ENCODE data around the gene TNIK. TPM values are rescaled to one million over a fixed set of nuclear protein-coding genes. Genes with fewer than 3 reads are reported as not detected.

TNIK gene
- total RNA-seq, 2 donors from 2014 or later: 32.2 to 43.2 TPM

GRCh38 chr3:171101982-171102641, 358.1 kb downstream of the TNIK start:
- Mint-ChIP-seq H3K4me3 (no peak overlapping the region), H3K27ac (no peak overlapping the region), H3K4me1 (ENCODE audit: low read depth) (no peaks in the 10 kb centered on the region), H3K9me3 (no peaks in the 10 kb centered on the region), H3K36me3 (ENCODE audit: insufficient read depth in 2 of 2) (peaks cover 10 to 18% of the 10 kb centered on the region in 2 donors), H3K27me3 (ENCODE audit: low read depth) (no peaks in the 10 kb centered on the region)
- ATAC-seq (replicated peaks in 1 of 2) (no peak), DNase-seq (no peak)

GRCh38 chr3:171099911-171100310, 360.3 kb downstream of the TNIK start:
- Mint-ChIP-seq H3K27ac (no peak overlapping the region), H3K4me1 (ENCODE audit: low read depth) (no peaks in the 10 kb centered on the region), H3K36me3 (ENCODE audit: insufficient read depth in 2 of 2) (peaks cover 10 to 17% of the 10 kb centered on the region in 2 donors), H3K27me3 (ENCODE audit: low read depth) (no peaks in the 10 kb centered on the region), H3K9me3 (no peaks in the 10 kb centered on the region), H3K4me3 (no peak overlapping the region)
- no peak for DNase-seq
- ATAC-seq (replicated peaks in 1 of 2): no peak

- H3K9me3 Mint-ChIP-seq: no peaks in the 10 kb centered on the region
- H3K36me3 Mint-ChIP-seq (ENCODE audit: insufficient read depth in 2 of 2): peaks cover 7 to 8% of the 10 kb centered on the region in 2 donors
- DNase-seq (no peak), ATAC-seq (replicated peaks in 1 of 2) (no peak)
- peak overlapping the region; percentile 41 for H3K27ac Mint-ChIP-seq
- no peaks in the 10 kb centered on the region for H3K27me3 Mint-ChIP-seq (ENCODE audit: low read depth)
- no peaks in the 10 kb centered on the region for H3K4me1 Mint-ChIP-seq (ENCODE audit: low read depth)
- H3K4me3 Mint-ChIP-seq: no peak overlapping the region
Observed at GRCh38 chr3:171095063-171095462, 365.1 kb downstream of the TNIK start.

DNA sequence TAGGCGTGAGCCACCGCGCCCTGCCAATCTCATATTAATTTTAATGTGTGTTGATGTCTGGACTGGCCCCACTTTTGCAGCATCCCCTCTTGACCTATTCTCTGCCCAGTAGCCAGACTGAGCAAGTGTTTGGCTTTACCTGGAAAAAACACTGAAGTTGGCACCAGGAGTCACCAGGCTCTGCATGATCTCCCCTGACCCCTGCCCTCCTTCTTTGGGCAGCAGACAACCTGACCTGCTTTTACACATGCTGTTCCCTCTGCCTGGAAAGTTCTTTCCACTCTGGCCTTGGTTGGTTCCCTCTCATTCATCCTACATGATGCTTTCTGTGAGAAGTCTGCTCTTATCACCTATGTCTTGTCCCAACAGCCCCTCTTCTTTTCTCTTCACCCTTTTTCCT, 365.8 kb downstream of the TNIK start:
- no peaks in the 10 kb centered on the region for H3K4me1 Mint-ChIP-seq (ENCODE audit: low read depth)
- no peaks in the 10 kb centered on the region for H3K9me3 Mint-ChIP-seq
- H3K27me3 Mint-ChIP-seq (ENCODE audit: low read depth): no peaks in the 10 kb centered on the region
- H3K36me3 Mint-ChIP-seq (ENCODE audit: insufficient read depth in 2 of 2): peaks cover 6 to 7% of the 10 kb centered on the region in 2 donors
- H3K27ac Mint-ChIP-seq: peak overlapping the region; percentile 41
- H3K4me3 Mint-ChIP-seq: no peak overlapping the region
- DNase-seq (no peak), ATAC-seq (replicated peaks in 1 of 2) (no peak)

GRCh38 chr3:171093462-171093861, 366.7 kb downstream of the TNIK start:
- Mint-ChIP-seq H3K27me3 (ENCODE audit: low read depth) (no peaks in the 10 kb centered on the region), H3K36me3 (ENCODE audit: insufficient read depth in 2 of 2) (peaks cover 2 to 5% of the 10 kb centered on the region in 2 donors)

DNA sequence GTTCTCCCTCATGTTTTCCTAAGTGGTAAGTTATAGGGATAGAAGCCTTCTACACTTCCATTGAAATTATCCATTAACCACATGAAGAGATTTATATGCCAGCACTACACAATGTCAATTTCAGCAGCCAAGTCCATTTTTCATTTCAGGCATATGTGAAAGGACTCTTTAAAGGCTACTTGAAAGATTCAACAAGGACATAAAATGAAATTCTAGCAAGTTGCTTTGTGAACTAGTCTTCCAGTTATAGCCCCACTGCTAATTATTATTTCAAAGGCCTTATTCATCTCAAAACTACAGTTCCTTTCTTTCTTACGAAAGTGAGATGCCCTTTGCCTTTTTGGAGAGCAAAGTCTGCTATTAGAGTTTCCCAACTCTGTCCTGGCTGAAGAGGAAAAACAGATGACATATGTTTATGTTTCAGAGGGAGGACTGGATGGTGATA, 367.7 kb downstream of the TNIK start:
- H3K36me3 Mint-ChIP-seq (ENCODE audit: insufficient read depth in 2 of 2): peaks cover 2 to 3% of the 10 kb centered on the region in 2 donors

More at GRCh38 chr3:171093462-171093861, 366.7 kb downstream of the TNIK start:
- DNase-seq (no peak), ATAC-seq (replicated peaks in 1 of 2) (no peak)
- H3K27ac Mint-ChIP-seq: no peak overlapping the region
- H3K4me1 Mint-ChIP-seq (ENCODE audit: low read depth): no peaks in the 10 kb centered on the region
- H3K9me3 Mint-ChIP-seq: no peaks in the 10 kb centered on the region
- no peak overlapping the region for H3K4me3 Mint-ChIP-seq

GRCh38 chr3:171090321-171090720, 369.9 kb downstream of the TNIK start:
- H3K9me3 Mint-ChIP-seq: no peaks in the 10 kb centered on the region
- H3K27me3 Mint-ChIP-seq (ENCODE audit: low read depth): no peaks in the 10 kb centered on the region
- no peak overlapping the region for H3K27ac Mint-ChIP-seq
- no peak for DNase-seq
- no peak overlapping the region for H3K4me3 Mint-ChIP-seq
- peaks cover 2% of the 10 kb centered on the region in 2 donors for H3K36me3 Mint-ChIP-seq (ENCODE audit: insufficient read depth in 2 of 2)
- ATAC-seq (replicated peaks in 1 of 2): no peak
- H3K4me1 Mint-ChIP-seq (ENCODE audit: low read depth): peaks cover 4% of the 10 kb centered on the region

More for the DNA sequence above, 367.7 kb downstream of the TNIK start:
- no peaks in the 10 kb centered on the region for H3K4me1 Mint-ChIP-seq (ENCODE audit: low read depth)
- H3K27ac Mint-ChIP-seq: no peak overlapping the region
- no peaks in the 10 kb centered on the region for H3K9me3 Mint-ChIP-seq
- no peaks in the 10 kb centered on the region for H3K27me3 Mint-ChIP-seq (ENCODE audit: low read depth)
- H3K4me3 Mint-ChIP-seq: no peak overlapping the region
- no peak for ATAC-seq (replicated peaks in 1 of 2)
- no peak for DNase-seq

- no peaks in the 10 kb centered on the region for H3K27me3 Mint-ChIP-seq (ENCODE audit: low read depth)
- no peak for DNase-seq
- H3K27ac Mint-ChIP-seq: no peak overlapping the region
- no peak overlapping the region for H3K4me3 Mint-ChIP-seq
- peaks cover 4% of the 10 kb centered on the region for H3K4me1 Mint-ChIP-seq (ENCODE audit: low read depth)
- H3K36me3 Mint-ChIP-seq (ENCODE audit: insufficient read depth in 2 of 2): peaks cover 0 to 2% of the 10 kb centered on the region in 2 donors
- peak; percentile 40 to 69 for ATAC-seq (replicated peaks in 1 of 2)
- no peaks in the 10 kb centered on the region for H3K9me3 Mint-ChIP-seq
Observed at GRCh38 chr3:171088964-171089754, 371.0 kb downstream of the TNIK start.

- ATAC-seq (replicated peaks in 1 of 2) (no peak), DNase-seq (no peak)
- Mint-ChIP-seq H3K9me3 (no peaks in the 10 kb centered on the region), H3K4me1 (ENCODE audit: low read depth) (peaks cover 4% of the 10 kb centered on the region), H3K27me3 (ENCODE audit: low read depth) (no peaks in the 10 kb centered on the region), H3K36me3 (ENCODE audit: insufficient read depth in 2 of 2) (peaks cover 0 to 2% of the 10 kb centered on the region in 2 donors), H3K27ac (no peak overlapping the region), H3K4me3 (no peak overlapping the region)
Observed at GRCh38 chr3:171088496-171088895, 371.7 kb downstream of the TNIK start.

GRCh38 chr3:171086914-171087313, 373.3 kb downstream of the TNIK start:
- H3K4me1 Mint-ChIP-seq (ENCODE audit: low read depth): peaks cover 4% of the 10 kb centered on the region
- no peaks in the 10 kb centered on the region for H3K9me3 Mint-ChIP-seq
- peaks cover 0 to 7% of the 10 kb centered on the region in 2 donors for H3K36me3 Mint-ChIP-seq (ENCODE audit: insufficient read depth in 2 of 2)
- ATAC-seq (replicated peaks in 1 of 2) (peak; percentile 46 to 52), DNase-seq (no peak)
- H3K4me3 Mint-ChIP-seq: no peak overlapping the region
- H3K27me3 Mint-ChIP-seq (ENCODE audit: low read depth): no peaks in the 10 kb centered on the region
- H3K27ac Mint-ChIP-seq: no peak overlapping the region

GRCh38 chr3:171077261-171077660, 382.9 kb downstream of the TNIK start:
- Mint-ChIP-seq H3K4me3 (no peak overlapping the region), H3K9me3 (no peaks in the 10 kb centered on the region), H3K4me1 (ENCODE audit: low read depth) (no peaks in the 10 kb centered on the region), H3K27me3 (ENCODE audit: low read depth) (no peaks in the 10 kb centered on the region), H3K27ac (peak overlapping the region; percentile 22), H3K36me3 (ENCODE audit: insufficient read depth in 2 of 2) (peaks cover 2 to 13% of the 10 kb centered on the region in 2 donors)
- ATAC-seq (replicated peaks in 1 of 2) (no peak), DNase-seq (no peak)

DNA sequence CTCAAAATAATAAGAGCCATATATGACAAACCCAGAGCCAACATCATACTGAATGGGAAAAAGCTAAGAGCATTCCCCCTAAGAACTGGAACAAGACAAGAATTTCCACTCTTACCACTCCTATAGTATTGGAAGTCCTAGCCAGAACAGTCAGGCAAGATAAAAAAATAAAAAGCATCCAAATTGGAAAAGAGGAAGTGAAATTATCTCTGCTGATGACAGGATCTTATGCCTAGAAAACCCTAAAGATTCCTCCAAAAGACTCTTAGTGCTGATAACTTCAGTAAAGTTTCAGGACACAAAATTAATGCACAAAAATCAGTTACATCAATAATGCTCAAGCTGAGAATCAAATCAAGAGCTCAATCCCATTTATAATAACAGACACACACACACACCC, 387.8 kb downstream of the TNIK start:
- Mint-ChIP-seq H3K36me3 (ENCODE audit: insufficient read depth in 2 of 2) (peaks cover 2 to 17% of the 10 kb centered on the region in 2 donors), H3K4me3 (no peak overlapping the region), H3K27me3 (ENCODE audit: low read depth) (no peaks in the 10 kb centered on the region), H3K9me3 (no peaks in the 10 kb centered on the region), H3K27ac (no peak overlapping the region), H3K4me1 (ENCODE audit: low read depth) (no peaks in the 10 kb centered on the region)
- ATAC-seq (replicated peaks in 1 of 2): no peak
- DNase-seq: no peak

DNA sequence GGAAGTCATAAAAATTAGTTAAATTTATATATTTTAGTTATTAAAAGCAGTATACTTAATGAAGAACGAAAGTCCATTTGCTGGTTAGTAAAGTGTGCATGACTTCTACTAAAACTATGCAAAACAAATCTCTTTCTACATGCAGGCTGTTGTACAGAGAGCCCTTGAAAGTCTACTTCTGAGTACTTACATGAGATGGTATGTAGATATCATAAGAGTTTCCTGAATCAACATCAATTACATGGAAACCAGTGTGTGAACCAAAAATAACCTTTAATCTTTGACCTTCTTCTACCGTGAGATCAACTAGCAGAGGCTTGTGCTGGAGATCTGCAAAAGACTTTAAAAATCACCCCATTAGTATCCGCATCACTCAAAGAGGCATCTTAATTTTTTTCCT, 391.5 kb downstream of the TNIK start:
- Mint-ChIP-seq H3K9me3 (no peaks in the 10 kb centered on the region), H3K4me1 (ENCODE audit: low read depth) (no peaks in the 10 kb centered on the region), H3K36me3 (ENCODE audit: insufficient read depth in 2 of 2) (peaks cover 2 to 15% of the 10 kb centered on the region in 2 donors), H3K4me3 (no peak overlapping the region), H3K27ac (no peak overlapping the region), H3K27me3 (ENCODE audit: low read depth) (no peaks in the 10 kb centered on the region)
- ATAC-seq (replicated peaks in 1 of 2): no peak
- no peak for DNase-seq

All from activated T-cell treated with anti-CD3 and anti-CD28 coated beads, Interleukin-2, amount 50 U/mL, for 72 hours (primary cell).